RWPE1 (cell line): Measurements from ENCODE around the gene SLC29A3.

ENCODE experiments used
- CTCF ChIA-PET: fragments of 350-600 bp; sonication (Branson Sonifier 250); formaldehyde crosslinking; extraction: SDS; loops from one replicate; lab custom pipeline; 2021; lab: Yijun Ruan, JAX
- POLR2A ChIA-PET: fragments of 400-600 bp; formaldehyde crosslinking; extraction: SDS; loops from one replicate; lab custom pipeline; 2020; ENCODE audit warnings: antibody characterized with exemption; ENCODE audit not compliant: low non-redundant PET; lab: Yijun Ruan, JAX
- DNase-seq: peaks from one replicate; pipeline ENCODE4 v3.0.0; 2012; ENCODE audit warnings: low spot score
- H3K27ac ChIP-seq: fragments of 450-650 bp; 2 replicates; pipeline ENCODE4 v1.5.1; 2017
- TF ChIP-seq, protein P1 (sequence below): fragments of 450-650 bp; conservative IDR thresholded peaks from 2 replicates; pipeline ENCODE4 v1.5.1; 2017; ENCODE audit warnings: low read depth, mild to moderate bottlenecking

The SLC29A3 gene

DNA sequence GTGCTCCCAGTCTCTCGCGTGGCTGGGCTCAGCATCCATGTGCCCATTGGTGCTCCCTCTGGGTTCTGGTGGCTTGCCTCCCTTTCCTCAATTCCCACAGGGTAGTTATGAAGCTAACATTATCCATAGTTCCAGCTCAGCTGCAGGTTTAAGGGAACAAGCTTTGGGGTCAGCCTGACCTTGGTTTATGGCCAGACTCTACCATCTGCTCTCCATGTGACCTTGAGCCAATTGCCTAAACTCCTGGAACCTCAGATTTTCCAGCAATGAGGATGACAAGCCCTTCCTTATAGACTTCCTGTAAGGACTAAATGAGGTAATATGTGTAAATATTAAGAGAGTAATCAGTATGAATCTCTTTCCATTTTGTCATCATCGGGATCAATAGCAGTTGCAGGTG lies 10.1 kb upstream of the SLC29A3 start:
- ChIA-PET CTCF (interaction anchor here (0.7 kb wide), 1 partner anchor 404 kb away, joined by 3 read pairs; no protein-coding TSS in a partner anchor), POLR2A (no interaction called here)
- TF ChIP-seq, protein P1, sequence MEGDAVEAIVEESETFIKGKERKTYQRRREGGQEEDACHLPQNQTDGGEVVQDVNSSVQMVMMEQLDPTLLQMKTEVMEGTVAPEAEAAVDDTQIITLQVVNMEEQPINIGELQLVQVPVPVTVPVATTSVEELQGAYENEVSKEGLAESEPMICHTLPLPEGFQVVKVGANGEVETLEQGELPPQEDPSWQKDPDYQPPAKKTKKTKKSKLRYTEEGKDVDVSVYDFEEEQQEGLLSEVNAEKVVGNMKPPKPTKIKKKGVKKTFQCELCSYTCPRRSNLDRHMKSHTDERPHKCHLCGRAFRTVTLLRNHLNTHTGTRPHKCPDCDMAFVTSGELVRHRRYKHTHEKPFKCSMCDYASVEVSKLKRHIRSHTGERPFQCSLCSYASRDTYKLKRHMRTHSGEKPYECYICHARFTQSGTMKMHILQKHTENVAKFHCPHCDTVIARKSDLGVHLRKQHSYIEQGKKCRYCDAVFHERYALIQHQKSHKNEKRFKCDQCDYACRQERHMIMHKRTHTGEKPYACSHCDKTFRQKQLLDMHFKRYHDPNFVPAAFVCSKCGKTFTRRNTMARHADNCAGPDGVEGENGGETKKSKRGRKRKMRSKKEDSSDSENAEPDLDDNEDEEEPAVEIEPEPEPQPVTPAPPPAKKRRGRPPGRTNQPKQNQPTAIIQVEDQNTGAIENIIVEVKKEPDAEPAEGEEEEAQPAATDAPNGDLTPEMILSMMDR, result no peak
- DNase-seq, result no peak
- H3K27ac ChIP-seq, result no peak overlapping the region

DNA sequence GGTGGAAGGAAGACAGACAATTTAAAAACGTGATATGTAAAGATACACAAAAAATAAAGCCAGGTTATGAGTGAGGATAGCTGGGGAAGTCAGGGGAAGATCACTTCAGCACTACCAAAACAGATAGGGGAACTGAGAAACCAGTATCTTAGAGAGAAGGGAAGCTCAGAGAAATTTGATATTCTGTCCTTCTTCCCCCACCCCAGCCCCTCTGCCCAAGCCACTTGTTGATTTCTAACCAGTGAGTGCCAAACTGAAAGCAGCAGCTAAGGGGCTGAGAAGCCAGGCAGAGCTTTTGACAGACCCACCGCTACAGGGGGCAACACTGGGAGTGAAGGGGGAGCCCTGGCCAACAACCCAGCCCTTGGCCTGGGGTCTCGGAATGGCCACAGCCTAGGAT lies 9.1 kb upstream of the SLC29A3 start:
- ChIA-PET POLR2A (no interaction called here), CTCF (interaction anchor here (0.6 kb wide), 1 partner anchor 39 kb away, joined by 3 read pairs; no protein-coding TSS in a partner anchor)
- DNase-seq, result no peak
- H3K27ac ChIP-seq, result no peak overlapping the region
- TF ChIP-seq, protein P1, result no peak

DNA sequence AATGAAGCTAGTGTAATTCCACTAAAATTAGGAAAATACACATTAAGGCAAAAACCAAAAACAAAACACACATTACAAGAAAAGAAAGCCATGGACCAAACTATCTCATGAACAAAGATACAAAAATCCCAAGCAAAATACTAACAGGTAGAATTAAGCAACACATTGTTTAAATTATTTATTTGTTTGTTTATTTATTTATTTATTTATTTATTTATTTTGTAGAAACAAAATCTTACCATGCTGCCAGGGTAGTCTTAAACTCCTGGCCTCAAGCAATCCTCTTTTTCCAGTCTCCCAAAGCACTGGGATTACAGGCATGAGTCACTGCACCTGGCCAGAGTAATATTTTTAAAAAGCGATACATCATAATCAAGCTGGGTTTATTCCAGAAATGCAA lies 6.8 kb upstream of the SLC29A3 start:
- DNase-seq, result no peak
- ChIA-PET POLR2A (no interaction called here), CTCF (interaction anchor here (1.0 kb wide), 1 partner anchor 297 kb away, joined by 3 read pairs; no protein-coding TSS in a partner anchor)
- TF ChIP-seq, protein P1, result no peak
- no peak overlapping the region for H3K27ac ChIP-seq

DNA sequence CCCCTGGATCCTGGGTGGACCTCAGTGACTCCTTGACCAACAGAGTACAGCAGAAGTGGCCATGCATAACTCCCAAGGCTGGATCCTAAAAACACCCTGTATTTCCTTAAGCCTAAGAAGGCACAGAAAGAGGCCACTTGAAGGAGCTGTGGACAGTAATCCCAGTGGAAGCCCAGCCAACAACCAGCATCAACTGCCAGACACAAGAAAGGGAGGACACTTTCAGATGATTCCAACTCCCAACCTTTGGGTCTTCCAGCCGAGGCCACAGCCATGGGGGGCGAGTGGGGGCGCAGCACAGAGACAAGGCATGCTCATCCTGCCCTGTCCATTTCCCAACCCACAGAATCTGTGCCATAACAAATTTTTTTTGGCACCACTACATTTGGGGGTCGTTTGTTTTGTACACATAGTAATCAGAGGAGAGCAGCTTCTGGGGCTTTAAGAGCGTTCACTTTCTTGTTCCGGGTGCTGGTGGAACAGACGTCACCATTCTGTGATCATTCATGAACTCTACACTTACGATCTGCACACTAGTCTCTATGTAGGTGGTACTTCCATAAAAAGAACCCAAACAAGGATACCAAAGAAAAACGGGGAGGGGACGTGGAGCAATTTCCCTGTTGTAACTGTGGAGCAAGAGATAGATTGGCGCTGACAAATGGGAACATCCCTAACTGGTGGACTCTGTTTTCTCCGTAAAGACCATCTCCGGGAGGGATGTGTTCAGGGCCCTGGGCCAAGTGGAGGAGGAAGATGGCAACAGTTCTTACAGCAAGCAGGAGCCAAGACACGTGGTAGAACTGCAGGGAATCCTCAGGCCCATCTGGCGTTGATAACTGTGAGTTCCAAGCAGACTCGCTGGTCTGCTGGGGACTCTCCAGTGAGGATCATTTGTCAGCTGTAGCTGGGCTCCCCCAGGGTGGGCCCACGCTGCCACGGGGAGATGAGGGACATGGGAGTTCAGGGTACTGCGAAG lies 6.0 kb upstream of the SLC29A3 start:
- ChIA-PET CTCF (interaction anchor here (0.5 to 1.2 kb wide), 11 partner anchors 37 to 499 kb away, joined by 3 to 8 read pairs (median 3); no protein-coding TSS in a partner anchor), POLR2A (no interaction called here)
- no peak for DNase-seq
- peak overlapping the region; percentile 39; the same call in 1 of the 2 replicates for H3K27ac ChIP-seq
- TF ChIP-seq, protein P1, result no peak

DNA sequence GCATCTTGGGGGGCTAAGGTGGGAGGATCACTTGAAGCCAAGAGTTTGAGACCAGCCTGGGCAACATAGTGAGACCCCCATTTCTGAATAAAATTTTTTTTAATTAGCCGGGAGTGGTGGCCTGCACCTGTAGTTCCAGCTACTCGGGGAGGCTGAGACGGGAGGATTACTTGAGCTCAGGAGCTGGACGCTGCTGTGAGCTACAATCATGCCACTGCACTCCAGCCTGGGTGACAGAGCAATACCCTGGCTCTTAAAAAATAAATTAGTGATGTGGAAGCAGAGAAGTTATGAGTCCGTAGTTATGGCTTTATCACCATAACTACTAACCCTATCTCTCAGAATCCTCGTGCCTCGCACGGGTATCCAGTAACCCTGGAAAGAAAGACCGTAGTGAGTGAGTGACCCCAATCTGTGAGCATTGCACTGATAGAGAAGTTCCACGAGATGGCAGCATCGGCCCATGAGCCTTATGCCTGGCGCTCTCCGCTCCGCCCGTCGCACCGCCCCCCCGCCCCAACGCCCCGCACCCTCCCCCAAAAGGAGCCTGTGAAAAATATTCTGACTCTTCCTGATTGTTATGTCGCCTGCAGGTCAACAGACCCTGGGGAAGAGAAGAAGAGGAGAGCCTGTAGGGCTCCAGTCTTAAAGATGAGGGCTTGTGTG lies 4.9 kb upstream of the SLC29A3 start:
- TF ChIP-seq, protein P1, result peak; percentile 91
- H3K27ac ChIP-seq, result no peak overlapping the region
- DNase-seq, result peak; percentile 81
- ChIA-PET POLR2A (no interaction called here), CTCF (interaction anchor here (0.5 to 1.2 kb wide), 12 partner anchors 36 to 498 kb away, joined by 3 to 8 read pairs (median 4); no protein-coding TSS in a partner anchor)

DNA sequence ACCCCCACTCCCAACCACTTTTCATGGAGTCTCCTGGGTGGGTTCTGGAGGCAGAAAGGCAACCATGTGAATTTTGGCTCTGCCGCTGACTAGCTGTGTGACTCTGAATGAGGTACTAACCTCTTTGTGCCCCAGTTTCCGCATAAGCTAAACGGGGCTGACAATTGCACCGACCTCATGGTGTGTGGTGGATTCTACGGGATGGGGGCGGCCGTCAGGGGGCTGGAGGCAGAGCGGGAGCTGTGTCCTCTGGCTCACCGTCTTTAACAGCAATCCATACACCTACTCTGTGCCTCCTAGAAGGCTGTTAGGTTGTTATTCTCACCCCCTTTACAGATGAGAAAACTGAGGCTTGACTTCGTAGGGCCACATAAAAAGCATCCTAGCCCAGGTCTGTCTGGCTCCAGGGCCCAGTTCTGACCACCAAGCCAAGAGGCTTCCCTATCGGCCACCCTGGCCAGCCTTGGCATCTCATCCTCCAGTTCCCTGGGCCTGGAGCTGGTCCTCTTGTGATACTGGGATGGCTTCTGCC lies 4.3 kb upstream of the SLC29A3 start:
- TF ChIP-seq, protein P1, result no peak
- no peak overlapping the region for H3K27ac ChIP-seq
- DNase-seq, result no peak
- POLR2A ChIA-PET, result no interaction called here
- CTCF ChIA-PET, result interaction anchor here (0.9 to 1.2 kb wide), 4 partner anchors 62 to 393 kb away, joined by 3 to 7 read pairs (median 4); no protein-coding TSS in a partner anchor
